Uterus (tissue), 2 donors: Measurements from ENCODE around the gene ID1.

Experiments used
- CTCF ChIP-seq, 4 experiments: fragments of 200-600 bp in 2 of 4; fragments of 450-650 bp in 2 of 4; sonication (generic) in 2 of 4; IDR thresholded peaks; one replicate each; pipeline ENCODE4 v1.5.1; 2016 to 2019; ENCODE audit warnings: antibody characterized with exemption in 4 of 4, mild to moderate bottlenecking in 2 of 4, moderate library complexity in 1 of 4
- POLR2A ChIP-seq, 2 donors: fragments of 450-650 bp; IDR thresholded peaks; one replicate each; pipeline ENCODE4 v1.6.1; 2016; ENCODE audit warnings: antibody characterized with exemption in 2 of 2, mild to moderate bottlenecking in 1 of 2, moderate library complexity in 1 of 2

GRCh38 chr20:31617432-31618104 lies 12.5 kb downstream of the ID1 start:
- TF ChIP-seq CTCF (IDR thresholded peaks at IDR 0.05): no peak
- no peak for TF ChIP-seq POLR2A (IDR thresholded peaks at IDR 0.05)
